Astrocyte (in vitro differentiated cells and primary cell): ENCODE results near the gene MIXL1.

Experiments used
- EZH2 ChIP-seq: IDR thresholded peaks from 2 replicates; pipeline ENCODE4 v1.6.1; 2012; ENCODE audit warnings: mild to moderate bottlenecking, low read length, inconsistent platforms; ENCODE audit not compliant: insufficient read depth
- TF ChIP-seq, protein P1 (sequence below): IDR thresholded peaks from 2 replicates; pipeline ENCODE4 v1.5.1; 2011; ENCODE audit warnings: low read depth, mild to moderate bottlenecking, inconsistent platforms, low read length, moderate library complexity; ENCODE audit not compliant: insufficient read depth

DNA sequence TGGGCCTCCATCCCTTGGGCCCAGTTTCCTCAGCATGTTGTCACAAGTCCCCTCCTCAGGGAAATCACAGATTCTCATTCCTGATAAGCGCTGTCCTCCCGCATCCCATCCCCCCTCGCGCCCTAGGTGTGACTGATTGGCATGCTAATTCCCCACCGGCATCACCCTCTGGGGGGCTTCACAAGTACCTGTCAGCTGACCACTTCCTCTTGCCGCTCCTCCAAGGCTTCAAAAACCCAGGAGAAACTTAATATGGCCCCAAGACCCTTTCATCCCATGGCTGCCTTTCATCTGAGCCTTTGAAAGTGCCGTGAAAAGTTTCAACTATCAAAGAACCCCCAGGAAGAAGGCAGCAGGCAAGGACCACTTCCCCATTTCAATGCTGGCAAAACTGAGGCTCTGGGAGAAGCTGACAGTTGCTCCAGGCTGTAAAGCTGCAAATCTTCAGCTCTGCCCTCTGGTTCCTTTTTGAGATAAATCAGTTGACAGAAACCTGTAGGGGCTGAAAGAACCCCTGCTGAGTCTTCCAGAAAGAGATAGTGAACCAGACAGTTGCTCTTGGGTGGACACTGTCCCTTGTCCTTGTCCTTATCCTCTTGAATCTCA, 12.8 kb upstream of the MIXL1 start:
- TF ChIP-seq, protein P1, sequence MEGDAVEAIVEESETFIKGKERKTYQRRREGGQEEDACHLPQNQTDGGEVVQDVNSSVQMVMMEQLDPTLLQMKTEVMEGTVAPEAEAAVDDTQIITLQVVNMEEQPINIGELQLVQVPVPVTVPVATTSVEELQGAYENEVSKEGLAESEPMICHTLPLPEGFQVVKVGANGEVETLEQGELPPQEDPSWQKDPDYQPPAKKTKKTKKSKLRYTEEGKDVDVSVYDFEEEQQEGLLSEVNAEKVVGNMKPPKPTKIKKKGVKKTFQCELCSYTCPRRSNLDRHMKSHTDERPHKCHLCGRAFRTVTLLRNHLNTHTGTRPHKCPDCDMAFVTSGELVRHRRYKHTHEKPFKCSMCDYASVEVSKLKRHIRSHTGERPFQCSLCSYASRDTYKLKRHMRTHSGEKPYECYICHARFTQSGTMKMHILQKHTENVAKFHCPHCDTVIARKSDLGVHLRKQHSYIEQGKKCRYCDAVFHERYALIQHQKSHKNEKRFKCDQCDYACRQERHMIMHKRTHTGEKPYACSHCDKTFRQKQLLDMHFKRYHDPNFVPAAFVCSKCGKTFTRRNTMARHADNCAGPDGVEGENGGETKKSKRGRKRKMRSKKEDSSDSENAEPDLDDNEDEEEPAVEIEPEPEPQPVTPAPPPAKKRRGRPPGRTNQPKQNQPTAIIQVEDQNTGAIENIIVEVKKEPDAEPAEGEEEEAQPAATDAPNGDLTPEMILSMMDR, result no peak
- no peak for TF ChIP-seq EZH2
